DND-41 (cell line): ENCODE data around the gene AKAP13.
"Not testable (repeated sequence)": the region's sequence is repeated elsewhere in the genome, so short reads cannot be mapped to it uniquely, and the experiment has no call there.

Experiments
- ATAC-seq: fragments of 200-7000 bp; cut with Tn5 transposase; 3 replicates; pipeline ENCODE4 v1.9.1; 2021; ENCODE audit warnings: low read depth; ENCODE audit not compliant: insufficient read depth
- DNase-seq: peaks from one replicate; pipeline ENCODE4 v3.0.0-alpha.2; 2020
- H2AFZ ChIP-seq: 2 replicates; pipeline ENCODE4 v1.6.0; 2012; ENCODE audit warnings: low read depth, low read length
- H3K27ac ChIP-seq: 2 replicates; pipeline ENCODE4 v1.5.1; 2012; ENCODE audit warnings: low read length, inconsistent platforms
- H3K27me3 ChIP-seq: fragments of 200-600 bp; sonication (generic); 2 replicates; pipeline ENCODE4 v1.6.0; 2012; ENCODE audit warnings: low read length, mild to moderate bottlenecking, inconsistent platforms; ENCODE audit not compliant: insufficient read depth, poor library complexity
- H3K36me3 ChIP-seq: 2 replicates; pipeline ENCODE4 v1.5.1; 2012; ENCODE audit warnings: low read length, inconsistent platforms; ENCODE audit not compliant: insufficient read depth
- H3K4me1 ChIP-seq: 2 replicates; pipeline ENCODE4 v1.5.1; 2012; ENCODE audit warnings: mild to moderate bottlenecking, low read length; ENCODE audit not compliant: insufficient read depth
- H3K4me2 ChIP-seq: 2 replicates; pipeline ENCODE4 v1.6.0; 2012; ENCODE audit warnings: mild to moderate bottlenecking, moderate library complexity, low read length, inconsistent platforms; ENCODE audit not compliant: insufficient read depth
- H3K4me3 ChIP-seq, 2 experiments: fragments of 200-600 bp in 1 of 2; shearing (Covaris generic) in 1 of 2; 2 replicates each; pipeline ENCODE4 v1.5.1; 2012 to 2016; ENCODE audit warnings: inconsistent platforms in 2 of 2, low read length in 2 of 2, mild to moderate bottlenecking in 2 of 2, low read depth in 1 of 2, moderate library complexity in 1 of 2
- H3K79me2 ChIP-seq: 2 replicates; pipeline ENCODE4 v1.6.0; 2012; ENCODE audit warnings: low read length, inconsistent platforms; ENCODE audit not compliant: insufficient read depth
- H3K9ac ChIP-seq: 2 replicates; pipeline ENCODE4 v1.6.0; 2012; ENCODE audit warnings: low read depth, mild to moderate bottlenecking, inconsistent platforms, low read length, moderate library complexity
- H3K9me3 ChIP-seq: 2 replicates; pipeline ENCODE4 v1.5.1; 2012; ENCODE audit warnings: low read length, moderate library complexity, mild to moderate bottlenecking, inconsistent platforms; ENCODE audit not compliant: insufficient read depth, severe bottlenecking
- H4K20me1 ChIP-seq: 2 replicates; pipeline ENCODE4 v1.6.0; 2012; ENCODE audit warnings: low read length; ENCODE audit not compliant: insufficient read depth
- CTCF ChIP-seq: IDR thresholded peaks from 2 replicates; pipeline ENCODE4 v1.5.1; 2012; ENCODE audit warnings: borderline replicate concordance, low read length, moderate library complexity, mild to moderate bottlenecking; ENCODE audit not compliant: poor library complexity, severe bottlenecking; ENCODE audit errors: extremely low read depth
- EZH2 ChIP-seq: IDR thresholded peaks from 3 replicates; pipeline ENCODE4 v1.6.1; 2012; ENCODE audit warnings: borderline replicate concordance, low read depth, mild to moderate bottlenecking, moderate library complexity, low read length, inconsistent platforms; ENCODE audit not compliant: severe bottlenecking

Gene AKAP13

GRCh38 chr15:85349062-85349461 lies 31.3 kb upstream of the AKAP13 start:
- H3K9ac ChIP-seq, H3K27ac ChIP-seq, H3K79me2 ChIP-seq, H2AFZ ChIP-seq, H3K27me3 ChIP-seq, H3K4me2 ChIP-seq, H3K4me1 ChIP-seq, H3K36me3 ChIP-seq, H3K4me3 ChIP-seq, ATAC-seq, H4K20me1 ChIP-seq, H3K9me3 ChIP-seq, DNase-seq: not testable (repeated sequence)

GRCh38 chr15:85350395-85350794 lies 30.0 kb upstream of the AKAP13 start:
- Histone ChIP-seq H3K9me3 (no peaks in the 10 kb centered on the region), H3K4me3 (no peak overlapping the region), H3K4me2 (no peak overlapping the region), H3K4me1 (no peaks in the 10 kb centered on the region), H3K79me2 (no peaks in the 10 kb centered on the region), H3K36me3 (no peaks in the 10 kb centered on the region), H3K27me3 (no peaks in the 10 kb centered on the region), H2AFZ (no peak overlapping the region), H3K9ac (no peak overlapping the region), H3K27ac (no peak overlapping the region), H4K20me1 (no peaks in the 10 kb centered on the region)
- DNase-seq (no peak), ATAC-seq (no peak)
- no peak for TF ChIP-seq CTCF
- no peak for TF ChIP-seq EZH2

- H4K20me1 ChIP-seq, H3K27me3 ChIP-seq, H3K4me2 ChIP-seq, H3K4me3 ChIP-seq, H3K9me3 ChIP-seq, H2AFZ ChIP-seq, H3K79me2 ChIP-seq, H3K9ac ChIP-seq, H3K36me3 ChIP-seq, H3K4me1 ChIP-seq, ATAC-seq, H3K27ac ChIP-seq, DNase-seq: not testable (repeated sequence)
These were observed 28.9 kb upstream of the AKAP13 start for GRCh38 chr15:85351501-85351900.

GRCh38 chr15:85351965-85352364 lies 28.4 kb upstream of the AKAP13 start:
- Histone ChIP-seq H3K36me3 (no peaks in the 10 kb centered on the region), H3K9me3 (no peaks in the 10 kb centered on the region), H3K4me1 (no peaks in the 10 kb centered on the region), H2AFZ (no peak overlapping the region), H3K79me2 (no peaks in the 10 kb centered on the region), H4K20me1 (no peaks in the 10 kb centered on the region), H3K9ac (no peak overlapping the region), H3K4me2 (no peak overlapping the region), H3K4me3 (no peak overlapping the region), H3K27me3 (no peaks in the 10 kb centered on the region), H3K27ac (no peak overlapping the region)
- DNase-seq, result no peak
- no peak for ATAC-seq
- TF ChIP-seq CTCF (no peak), EZH2 (no peak)

- no peak overlapping the region for H3K4me3 ChIP-seq
- H3K9ac ChIP-seq, result no peak overlapping the region
- H3K27me3 ChIP-seq, result no peaks in the 10 kb centered on the region
- ATAC-seq (no peak), DNase-seq (no peak)
- TF ChIP-seq CTCF, result no peak
- H3K4me2 ChIP-seq, result no peak overlapping the region
- no peaks in the 10 kb centered on the region for H3K9me3 ChIP-seq
- no peaks in the 10 kb centered on the region for H4K20me1 ChIP-seq
- no peaks in the 10 kb centered on the region for H3K4me1 ChIP-seq
- no peaks in the 10 kb centered on the region for H3K79me2 ChIP-seq
- H3K36me3 ChIP-seq, result no peaks in the 10 kb centered on the region
- no peak overlapping the region for H3K27ac ChIP-seq
- H2AFZ ChIP-seq, result no peak overlapping the region
These were observed 26.9 kb upstream of the AKAP13 start for GRCh38 chr15:85353516-85353915.
